ENCODE data around the gene KIF6.

KIF6 gene

DNA sequence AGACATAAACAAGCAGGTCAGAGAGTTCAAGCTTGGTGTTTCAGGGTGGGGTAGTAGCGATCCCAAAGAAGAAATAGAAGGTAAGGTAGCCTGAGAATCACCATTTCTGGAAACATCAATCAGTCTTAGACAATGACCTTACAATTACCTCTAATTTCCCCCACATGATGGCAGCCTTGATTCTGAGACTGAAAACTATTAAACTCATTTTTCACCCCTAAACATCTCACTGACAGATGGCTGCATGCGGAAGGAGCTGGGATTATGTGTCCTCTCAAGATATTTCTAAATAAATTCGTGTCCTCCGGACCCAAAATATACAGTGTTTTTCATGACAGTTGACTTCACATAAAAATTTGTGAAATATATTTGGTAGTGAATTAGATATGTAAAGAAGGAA is 61.0 kb downstream of the KIF6 start:
- DNase-seq (ENCODE audit: low read depth in 2 of 2) = no peak

DNA sequence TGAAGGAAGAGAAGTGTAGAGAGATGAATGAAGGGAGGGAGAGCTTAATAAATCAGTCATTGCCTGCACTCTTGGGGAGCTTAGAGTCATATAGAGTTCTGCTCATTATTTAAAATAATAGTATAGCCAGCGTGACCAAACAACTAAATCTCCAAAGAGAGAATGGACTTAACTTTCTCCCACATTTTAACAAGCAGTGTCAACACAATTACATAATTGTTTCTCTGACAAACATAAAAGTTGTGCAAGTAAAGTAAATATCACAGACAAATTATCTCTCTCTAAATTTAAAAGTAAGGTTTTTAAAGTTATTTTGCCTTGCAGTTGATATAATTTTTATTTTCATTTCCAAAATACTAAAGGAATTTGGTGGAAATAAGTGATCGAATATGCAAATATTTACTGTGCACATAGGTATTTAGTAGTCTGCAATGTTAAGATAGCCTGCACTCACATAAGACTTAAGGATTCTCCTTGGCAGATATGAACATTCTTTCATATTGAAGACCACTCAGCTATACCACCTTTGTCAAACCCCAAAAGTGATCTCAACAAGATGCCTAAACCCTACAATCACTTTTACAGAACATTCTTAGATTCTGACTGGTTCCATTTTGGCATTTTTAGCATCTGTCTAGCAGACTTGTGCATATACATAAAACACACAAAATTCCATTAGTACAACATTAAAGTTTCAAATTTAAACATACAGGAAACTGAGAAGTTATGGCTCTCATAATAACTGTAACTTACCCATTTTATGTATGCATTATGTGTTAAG is 67.7 kb downstream of the KIF6 start:
- no peak for DNase-seq (ENCODE audit: low read depth in 2 of 2)

DNA sequence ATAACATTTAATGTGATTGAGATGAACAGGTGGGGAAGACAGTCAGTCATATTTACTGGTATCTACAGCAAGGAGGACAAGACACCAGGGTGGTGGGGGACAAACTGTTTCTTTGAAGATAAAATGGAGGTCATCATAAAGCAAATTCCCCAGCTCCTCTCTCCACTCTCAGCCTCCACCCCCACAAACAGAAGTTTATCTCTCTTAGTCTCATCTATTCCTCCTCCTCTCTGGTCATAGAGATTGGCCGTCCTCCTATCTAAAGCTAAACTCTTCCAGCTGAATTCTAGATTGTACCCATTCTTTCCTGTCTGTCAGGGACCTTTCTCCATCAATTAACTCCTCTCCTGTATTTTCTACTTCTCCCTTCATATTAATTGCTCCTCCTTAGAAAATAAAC is 71.1 kb downstream of the KIF6 start:
- no peak for DNase-seq (ENCODE audit: low read depth in 2 of 2)

DNA sequence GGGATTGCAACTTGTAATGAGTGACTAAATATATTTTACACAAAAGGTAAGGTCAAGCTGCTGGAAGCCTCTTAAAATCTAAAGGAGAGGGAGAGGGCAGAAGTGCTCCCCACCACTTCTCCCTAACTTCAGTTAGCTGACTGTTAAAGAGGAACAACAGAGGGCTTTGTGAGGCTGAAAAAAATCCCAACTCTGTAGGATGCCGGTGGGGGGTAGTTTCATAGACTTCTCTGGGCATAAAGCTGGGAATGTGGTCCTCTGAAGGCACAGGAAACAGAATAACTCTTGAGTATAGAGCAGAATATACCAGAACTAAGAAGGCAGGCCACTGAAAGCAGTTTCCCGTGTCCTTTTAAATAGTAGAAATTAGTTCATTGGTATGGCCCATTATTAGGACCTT is 71.6 kb downstream of the KIF6 start:
- no peak for DNase-seq (ENCODE audit: low read depth in 2 of 2)

DNA sequence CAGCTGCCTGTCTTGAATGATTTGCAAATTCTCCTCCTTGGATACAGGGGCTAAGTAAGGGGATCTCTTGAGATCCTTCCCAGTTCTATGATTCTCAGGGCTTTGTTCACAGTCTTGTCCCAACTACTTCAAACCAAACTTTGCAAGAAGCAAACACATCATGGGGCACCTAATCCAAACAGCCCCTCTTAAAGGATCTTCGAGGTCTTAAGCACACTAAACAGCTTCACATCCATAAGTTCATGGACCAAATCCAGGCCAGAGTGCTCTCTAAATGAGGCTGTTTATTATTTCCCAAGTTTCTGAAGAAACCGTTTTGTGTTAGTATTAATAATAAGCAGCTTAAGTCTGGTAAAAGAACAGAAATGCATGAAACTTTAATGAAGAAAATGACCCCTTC is 75.2 kb downstream of the KIF6 start:
- no peak for DNase-seq (ENCODE audit: low read depth in 2 of 2)

DNA sequence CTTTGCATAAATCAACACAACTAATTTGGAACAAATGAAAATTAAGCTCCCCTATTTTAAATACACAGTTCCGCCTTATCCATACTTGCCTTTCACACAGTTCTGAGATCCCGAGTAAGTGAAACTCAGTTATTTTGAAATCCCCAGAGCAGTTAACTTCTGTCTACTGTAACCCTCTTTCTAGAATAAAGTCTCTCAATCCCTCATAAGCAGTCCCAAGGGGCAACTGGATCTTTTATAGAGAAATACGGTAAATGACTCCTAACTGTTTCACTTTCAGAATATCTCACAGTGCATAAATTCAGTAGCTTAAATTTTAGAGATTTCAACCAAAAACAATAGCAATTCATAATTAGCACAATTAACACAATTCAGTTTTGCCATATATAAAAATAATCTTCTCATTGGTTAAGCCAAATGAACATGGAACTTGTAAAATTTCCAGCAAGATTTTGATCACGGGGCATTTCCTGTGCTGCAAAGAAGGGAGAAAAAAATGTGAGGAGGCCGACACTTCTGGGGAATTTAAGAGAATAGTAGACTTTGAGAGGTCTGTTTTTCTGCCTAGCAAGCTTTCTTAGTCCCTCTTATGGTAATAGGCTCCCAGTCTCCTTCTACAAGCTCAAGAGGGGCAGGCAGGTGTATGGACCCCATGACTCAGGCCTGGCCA is 78.3 kb downstream of the KIF6 start:
- DNase-seq (ENCODE audit: low read depth in 2 of 2) = no peak

DNA sequence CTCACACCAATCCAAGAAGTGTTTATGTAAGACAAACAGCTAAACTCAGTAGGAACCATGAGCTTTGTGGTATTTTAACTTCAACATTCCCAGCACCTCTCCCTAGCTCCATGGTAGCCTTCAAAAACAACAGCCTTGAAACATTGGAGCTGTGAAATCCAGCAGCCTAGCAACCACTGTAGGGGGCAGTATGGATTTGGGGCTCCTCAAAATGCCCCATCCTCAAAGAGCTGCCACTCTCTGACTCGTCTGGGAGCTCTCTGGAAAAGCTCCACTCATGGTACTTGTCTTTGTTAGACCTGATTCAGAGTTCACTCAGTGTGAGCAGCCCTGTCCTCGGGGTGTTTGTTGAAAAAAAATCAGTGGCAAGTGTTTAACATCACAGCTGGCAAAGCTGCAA is 82.9 kb downstream of the KIF6 start:
- DNase-seq (ENCODE audit: low read depth in 2 of 2) = no peak

DNA sequence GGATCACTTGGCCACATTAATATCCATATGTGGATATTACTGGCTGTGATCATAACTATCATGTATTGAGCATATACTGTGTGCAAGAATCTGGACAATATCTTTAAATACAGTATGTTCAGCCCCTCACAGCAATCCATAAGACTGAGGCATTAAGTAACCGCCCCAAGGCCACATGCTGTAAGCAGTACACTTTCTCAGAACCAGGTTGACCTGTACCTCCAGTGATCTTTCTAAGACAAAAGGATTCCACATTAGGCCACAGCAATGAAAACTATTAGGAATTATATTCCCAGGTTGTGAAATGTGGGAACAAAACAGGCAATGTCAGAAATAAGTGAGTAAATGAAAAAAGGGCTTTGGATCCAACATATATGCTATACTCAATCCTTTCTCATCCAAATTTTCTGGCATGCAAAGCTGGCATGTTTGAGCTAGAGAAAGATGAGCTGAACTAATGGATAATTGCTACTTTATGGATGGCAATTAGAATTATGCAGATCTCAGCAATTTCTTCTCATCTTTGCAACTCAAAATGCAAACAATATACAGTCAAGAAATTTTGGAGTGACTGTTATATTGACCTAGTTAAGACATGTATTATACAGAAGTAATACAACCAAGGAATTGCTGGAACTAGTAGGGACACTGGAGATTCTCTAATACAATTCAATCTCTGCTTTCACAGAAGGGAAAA is 86.9 kb downstream of the KIF6 start:
- no peak for DNase-seq (ENCODE audit: low read depth in 2 of 2)

DNA sequence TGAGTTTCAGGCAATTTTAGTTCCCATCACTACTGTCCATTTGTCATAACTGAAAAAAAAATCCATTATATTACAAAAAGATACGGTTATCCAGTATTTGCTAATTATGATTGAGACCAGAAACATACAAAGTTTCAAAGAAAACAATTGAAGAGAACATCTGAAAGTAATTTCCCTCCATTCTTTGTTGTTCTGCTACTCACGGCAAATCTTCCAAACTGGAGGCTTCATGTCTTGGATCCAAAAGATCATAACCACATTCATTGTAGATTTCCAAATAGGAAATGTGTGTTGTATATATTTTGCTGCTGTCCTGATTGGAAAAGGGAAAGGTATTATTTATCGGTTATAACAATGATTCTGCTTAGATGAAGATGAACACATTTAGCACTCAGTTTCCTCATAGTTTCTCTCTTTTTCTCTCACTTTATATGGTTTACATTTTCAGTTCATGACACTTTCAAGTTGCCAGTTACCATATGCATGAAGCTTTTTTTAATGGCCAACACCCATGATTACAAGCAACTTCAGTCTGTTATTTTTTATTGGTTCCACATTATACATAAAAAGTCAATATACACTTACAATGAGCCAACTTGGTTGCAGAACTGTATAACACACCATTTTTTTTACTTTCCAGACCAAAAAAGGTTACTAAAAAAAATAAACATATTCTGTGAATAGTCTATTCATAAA is 90.4 kb downstream of the KIF6 start:
- no peak for DNase-seq (ENCODE audit: low read depth in 2 of 2)

DNA sequence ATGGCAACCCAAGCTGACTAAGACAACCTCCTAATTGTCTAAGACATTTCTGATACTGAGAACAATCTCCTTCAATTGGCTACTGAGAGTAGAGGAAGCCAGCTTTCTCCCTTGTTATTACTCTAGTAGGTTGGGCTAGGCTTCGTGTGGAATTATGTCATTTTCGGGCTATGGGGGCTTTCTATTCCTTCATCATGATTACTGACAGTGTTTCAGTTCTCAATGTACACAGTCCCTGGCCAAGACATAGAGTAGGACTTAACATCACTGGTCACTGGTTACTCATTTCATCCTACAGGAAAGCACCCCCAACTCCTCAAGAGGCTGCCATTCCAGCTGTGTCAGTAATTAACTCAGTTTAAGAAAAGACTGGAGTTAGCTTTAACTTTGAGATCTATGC is 100.0 kb downstream of the KIF6 start:
- DNase-seq (ENCODE audit: low read depth in 2 of 2) = no peak

DNA sequence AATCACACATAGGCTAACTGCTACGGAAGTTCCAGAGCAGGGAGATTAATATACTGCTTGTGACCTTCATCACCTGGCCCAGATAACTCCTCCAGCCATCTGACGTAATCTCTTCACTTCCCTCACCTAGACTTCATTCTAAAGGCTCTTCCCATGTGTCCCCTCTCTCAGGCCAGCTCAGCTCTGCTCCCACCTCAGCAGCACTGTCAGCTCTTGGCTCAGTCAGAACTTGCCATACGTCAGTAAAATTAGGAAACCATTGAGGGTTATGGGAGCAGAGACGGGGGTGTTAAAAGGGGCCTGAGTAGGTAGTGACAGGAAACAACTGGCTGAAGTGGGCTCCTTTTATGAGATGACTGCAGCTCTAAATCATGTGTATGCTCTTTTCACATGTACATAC is 101.5 kb downstream of the KIF6 start:
- DNase-seq (ENCODE audit: low read depth in 2 of 2) = no peak

DNA sequence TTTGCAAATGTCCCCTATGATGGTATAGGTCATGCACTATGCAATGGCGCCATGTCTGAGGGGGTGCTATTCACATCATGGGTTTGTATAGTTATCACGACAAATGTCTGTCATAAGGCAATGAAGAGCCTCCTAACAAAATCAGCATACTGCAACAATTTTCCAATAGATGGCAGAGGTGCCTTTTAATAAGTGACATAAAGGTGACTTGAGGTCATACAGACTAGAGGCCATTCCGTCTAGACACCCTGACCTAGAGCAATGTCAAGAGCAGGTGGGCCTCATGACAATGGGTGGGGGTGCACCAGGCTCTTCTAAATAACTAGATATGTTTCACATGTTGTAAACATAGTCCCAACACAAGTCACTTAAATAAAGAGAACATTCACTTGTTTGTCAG is 107.7 kb downstream of the KIF6 start:
- DNase-seq (ENCODE audit: low read depth in 2 of 2) = no peak

DNA sequence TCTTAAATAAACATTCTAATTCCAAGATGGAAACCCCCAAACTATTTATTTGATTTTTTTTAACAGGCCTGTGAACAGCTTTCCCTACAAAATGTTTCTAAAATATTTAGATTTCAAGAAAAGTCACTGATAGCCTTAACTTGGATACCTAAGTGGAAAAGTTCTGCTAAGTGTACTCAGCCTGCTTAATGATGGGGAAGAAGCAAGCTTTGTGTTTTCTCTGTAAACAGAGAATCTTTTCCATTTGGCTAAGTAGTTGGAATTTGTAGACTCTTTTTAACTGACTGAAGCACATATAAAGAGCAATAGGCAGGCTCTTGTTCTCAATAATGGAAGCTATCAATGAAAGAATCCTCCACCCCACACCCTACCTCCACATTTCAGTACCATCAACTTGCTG is 108.2 kb downstream of the KIF6 start:
- DNase-seq (ENCODE audit: low read depth in 2 of 2) = no peak

DNA sequence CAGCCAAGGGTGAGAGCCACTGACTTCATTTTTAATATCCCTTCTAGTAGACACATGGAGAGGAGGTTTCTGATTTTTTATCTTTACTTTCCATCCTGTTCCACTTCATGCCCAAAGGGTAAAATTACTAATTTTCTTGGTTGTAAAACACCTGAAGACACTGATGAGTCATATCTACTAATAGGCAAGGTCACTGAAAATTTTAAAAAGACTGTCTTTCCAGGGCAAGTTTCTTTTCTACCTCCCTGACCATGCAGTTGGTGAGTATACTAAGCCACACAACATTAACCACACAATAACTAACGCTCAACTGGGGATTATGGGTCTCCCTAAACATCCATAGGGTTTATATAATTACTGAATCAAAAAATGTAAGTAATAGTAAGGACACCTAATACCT is 109.6 kb downstream of the KIF6 start:
- no peak for DNase-seq (ENCODE audit: low read depth in 2 of 2)

DNA sequence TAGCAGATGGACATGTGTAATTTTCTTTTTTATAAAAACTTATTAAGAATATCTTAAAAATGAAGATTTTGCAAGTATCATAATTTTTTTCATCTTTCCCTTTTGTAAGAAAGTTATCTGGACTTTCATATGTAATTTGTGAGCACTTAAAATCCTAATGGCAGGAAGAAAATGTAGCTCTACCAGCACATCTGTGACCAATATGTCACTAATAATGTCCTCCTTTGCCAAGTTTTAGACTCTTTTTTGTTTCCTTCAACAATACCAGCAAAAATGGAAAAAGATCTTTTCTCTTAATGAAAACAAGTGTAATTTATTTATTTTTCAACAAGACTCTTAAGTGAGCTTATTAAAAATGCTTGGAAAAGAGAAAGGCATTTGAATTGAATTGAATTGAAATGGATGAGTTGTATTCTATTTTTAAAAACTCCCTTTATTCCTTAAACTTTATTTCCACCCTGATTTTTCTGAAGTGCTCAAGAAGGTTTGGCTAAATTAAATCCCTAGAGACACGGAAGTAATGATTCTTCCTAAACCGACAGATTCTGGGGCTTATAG is 110.7 kb downstream of the KIF6 start:
- DNase-seq (ENCODE audit: low read depth in 2 of 2) = no peak

DNA sequence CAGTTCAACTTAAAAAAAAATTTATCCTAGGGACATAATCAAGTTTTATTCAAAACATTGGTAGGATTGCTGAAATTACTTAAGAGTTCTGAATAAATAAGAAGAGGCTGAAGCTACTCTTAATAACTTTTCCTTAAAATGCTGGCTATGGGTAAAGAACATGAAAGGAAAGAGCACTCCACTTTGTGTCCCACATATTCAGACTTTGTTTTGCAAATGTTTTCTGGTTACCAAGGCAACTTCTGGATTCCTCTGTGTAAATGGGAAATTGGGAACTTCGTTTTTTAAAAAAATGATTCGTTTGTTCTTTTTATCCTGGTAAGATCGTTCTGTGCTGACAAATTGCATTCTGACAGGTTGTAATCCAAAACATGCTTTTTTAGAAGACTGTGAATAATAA is 115.0 kb downstream of the KIF6 start:
- no peak for DNase-seq (ENCODE audit: low read depth in 2 of 2)

DNA sequence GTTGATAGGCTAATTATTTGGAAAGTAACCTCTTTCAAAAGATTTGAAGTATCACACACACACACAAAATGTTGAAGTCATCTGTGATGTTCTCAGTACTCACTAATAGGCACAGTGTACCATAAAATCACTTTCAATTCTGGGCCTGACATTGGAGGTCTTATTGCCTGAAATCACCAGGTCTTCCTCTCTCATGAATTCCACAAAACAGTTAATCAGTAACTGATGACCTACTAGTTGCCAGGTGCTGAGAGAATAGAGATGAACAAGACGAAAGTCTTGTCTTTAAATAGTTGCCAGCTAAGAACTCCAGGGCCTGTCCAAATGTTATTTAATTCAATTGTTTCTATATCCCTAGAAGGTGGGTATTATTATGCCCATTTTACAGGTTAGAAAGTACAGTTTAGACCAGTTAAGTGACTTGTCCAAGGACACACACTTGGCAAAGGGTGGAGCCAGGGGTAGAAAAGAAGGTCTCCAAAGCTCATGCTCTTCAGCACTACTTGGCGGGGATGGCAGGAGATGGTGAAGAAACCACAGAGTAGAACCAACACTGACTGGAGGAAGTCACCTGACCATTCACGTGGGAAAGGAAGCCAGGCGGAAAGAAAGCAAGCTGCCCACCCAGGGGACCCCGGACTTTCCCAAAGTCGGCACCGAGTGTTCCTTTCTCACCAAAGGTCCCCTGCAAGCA is 116.4 kb downstream of the KIF6 start:
- no peak for DNase-seq (ENCODE audit: low read depth in 2 of 2)

DNA sequence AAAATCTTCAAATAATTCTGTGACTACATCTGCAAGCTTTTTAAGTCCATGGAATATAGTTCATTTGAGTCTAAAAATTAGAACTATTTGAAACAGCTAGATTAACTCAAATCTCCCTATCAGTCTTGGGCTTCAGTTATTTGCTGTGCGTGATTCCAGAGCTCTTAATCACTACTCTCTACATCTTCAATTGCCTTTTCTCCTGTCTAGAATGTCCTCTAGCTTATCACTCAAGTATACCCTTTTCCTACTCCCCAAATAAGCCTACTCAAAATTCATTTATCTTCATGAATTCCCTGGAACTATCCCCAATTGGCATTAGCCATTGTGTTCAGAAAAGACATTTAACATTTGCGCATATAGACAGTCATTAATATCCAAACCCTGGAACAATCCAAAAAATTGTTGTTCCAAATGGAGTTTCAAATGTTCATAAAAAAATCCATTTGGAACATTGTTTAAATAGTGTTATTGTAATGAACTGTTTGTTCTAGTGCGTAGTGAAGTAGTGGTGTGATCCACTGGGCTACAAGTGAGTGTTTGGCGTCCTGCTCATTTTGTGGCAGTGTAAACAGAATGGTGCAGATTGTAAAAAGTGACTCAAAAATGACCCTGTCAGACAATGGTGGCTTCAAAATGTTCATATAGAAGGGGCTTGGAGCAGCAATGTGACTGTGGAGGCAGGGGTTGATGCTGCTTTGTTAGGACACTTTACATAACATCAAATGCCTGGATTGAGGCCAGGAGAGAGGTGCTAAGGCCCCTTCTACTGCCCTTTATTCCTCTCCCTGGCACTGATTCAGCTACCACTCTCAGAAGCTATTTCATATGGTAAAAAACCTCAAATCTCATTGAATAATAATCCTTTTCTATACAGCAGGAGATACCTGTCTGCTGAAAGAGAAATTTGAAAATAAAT is 122.3 kb downstream of the KIF6 start:
- no peak for DNase-seq (ENCODE audit: low read depth in 2 of 2)

DNA sequence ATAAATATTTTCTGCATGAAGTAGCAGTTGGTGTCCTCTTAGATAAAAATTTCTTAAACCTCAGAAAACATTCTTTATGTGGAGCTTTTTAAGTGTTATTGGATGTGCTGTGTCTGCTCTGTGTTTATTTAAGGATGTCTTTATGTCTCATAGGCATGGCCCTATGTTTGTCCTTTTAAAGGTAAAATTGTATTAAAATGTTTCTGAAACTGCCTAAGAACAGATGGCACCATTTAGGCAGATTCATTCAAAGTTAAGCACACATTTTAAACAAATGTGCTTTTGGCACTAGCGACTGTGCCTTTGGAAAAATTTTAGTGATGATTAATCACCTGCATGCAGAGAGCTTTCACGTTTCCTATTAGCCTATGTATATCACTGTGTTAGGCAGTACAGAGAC is 125.2 kb downstream of the KIF6 start:
- no peak for DNase-seq (ENCODE audit: low read depth in 2 of 2)

DNA sequence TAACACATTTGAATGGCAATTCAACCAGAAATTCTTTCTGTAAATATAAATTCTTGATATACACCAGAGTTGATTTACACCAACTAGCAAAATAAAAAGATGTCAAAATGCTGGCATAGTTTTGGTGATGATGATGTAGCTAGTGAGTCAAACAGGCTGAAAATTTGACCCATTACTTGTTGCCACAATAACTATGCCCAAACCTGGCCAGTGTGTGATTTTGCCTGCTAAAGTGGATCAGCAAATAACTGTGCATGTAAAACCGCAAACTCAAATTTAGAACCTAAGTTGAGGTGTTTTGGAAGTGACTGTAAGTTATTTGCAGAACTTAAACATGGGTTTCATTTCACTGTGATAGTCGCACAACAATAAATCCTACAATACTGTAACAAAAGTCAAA is 125.9 kb downstream of the KIF6 start:
- no peak for DNase-seq (ENCODE audit: low read depth in 2 of 2)

DNA sequence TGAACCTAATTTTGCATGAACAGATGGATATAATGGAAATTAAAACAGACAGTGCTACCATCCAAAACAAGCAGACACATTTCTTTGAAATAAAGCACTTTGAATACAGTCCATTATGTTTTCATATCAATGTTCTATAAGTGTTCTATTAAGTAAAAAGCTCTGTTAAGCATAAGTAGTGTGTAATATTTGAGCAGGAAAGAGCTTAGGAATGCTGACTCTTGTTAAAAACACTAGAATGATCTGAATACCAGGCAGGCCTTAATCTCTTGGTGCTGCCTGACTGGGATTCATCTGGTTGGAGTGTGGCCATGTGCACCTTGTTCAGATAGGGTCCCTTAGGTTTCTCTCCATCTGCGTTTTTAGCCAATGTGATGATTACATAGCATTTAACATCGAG is 130.9 kb downstream of the KIF6 start:
- no peak for DNase-seq (ENCODE audit: low read depth in 2 of 2)

Measured in stimulated activated CD4-positive, alpha-beta T cell treated with anti-CD3 and anti-CD28 coated beads, Interleukin-1b, Interleukin-23, amount 100 ng/mL, for 4 hours (primary cell).